ENCODE measurements around the gene CNPY1.

Gene CNPY1

DNA sequence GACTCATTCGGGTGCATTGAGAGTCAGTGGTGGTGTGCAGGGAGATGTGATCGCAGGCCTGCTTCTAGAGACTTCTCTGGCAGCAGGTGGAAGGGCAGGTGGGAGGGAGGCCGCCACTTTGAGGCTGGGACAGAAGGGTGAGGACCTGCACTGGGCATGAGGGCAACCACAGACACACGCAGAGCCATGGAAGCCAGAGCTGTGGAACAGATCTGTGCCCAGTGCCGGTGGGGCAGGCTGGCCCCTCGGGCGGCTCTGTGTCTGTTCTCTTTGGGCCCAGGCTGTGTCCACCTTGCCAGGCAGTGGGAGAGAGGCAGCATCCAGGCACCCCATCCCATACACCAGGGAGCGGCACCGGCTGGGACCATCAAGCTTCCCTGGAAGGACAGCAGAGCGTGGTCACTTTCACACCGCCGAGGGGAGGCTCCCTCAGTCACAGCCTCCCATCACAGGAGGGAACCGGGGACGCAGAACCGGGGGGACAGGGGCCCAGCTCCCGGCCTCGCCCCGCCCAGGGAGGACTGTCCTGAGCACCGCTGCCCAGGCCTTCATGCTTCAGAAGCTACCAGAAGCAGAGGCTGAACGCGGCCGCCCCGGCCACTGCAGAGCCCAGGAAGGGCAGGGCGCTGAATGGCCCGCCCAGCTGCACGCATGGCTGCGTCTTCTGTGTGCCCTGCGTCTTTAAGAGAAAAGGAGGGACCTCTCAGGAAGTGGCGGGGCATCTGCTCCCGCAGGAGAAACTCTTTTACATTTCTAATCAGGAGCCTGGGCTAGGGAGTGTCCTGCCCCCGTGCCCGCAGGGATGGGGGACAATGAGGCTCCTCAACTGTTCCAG lies 56.3 kb downstream of the CNPY1 start:
- DNase-seq (ENCODE audit: low read depth in 2 of 2): no peak

DNA sequence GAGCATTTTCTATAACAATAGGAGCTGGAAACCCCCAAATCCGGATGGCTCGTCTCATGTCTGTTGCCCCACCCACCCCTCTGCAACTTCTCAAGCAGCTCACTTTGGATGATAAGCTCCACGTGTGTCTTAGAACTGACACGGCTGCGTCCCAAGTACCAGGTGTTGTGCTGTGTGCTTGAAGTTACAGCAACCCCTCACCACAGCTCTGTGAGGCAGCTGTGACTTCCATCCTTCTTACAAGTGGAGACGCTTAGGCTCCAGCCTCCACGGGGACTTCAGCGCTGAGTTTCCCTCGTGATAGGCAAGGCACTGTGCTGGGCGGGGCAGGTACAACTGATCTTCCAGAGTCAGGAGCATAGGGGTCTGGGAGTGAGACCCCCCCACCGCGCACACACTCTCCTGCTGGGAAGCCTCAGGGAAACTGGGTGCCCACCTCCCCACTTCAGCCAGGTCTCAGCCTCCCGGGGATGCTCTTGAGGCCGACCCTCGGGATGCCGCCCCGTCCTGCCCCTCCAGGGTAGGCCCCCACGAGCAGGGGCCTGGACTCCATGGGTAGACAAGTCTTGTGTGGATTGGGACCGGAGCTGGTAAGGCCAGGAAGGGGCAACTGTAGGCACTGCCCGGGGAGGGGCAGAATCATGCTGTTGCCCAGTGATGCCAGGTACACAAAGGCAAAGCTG lies 57.1 kb downstream of the CNPY1 start:
- DNase-seq (ENCODE audit: low read depth in 2 of 2): no peak

DNA sequence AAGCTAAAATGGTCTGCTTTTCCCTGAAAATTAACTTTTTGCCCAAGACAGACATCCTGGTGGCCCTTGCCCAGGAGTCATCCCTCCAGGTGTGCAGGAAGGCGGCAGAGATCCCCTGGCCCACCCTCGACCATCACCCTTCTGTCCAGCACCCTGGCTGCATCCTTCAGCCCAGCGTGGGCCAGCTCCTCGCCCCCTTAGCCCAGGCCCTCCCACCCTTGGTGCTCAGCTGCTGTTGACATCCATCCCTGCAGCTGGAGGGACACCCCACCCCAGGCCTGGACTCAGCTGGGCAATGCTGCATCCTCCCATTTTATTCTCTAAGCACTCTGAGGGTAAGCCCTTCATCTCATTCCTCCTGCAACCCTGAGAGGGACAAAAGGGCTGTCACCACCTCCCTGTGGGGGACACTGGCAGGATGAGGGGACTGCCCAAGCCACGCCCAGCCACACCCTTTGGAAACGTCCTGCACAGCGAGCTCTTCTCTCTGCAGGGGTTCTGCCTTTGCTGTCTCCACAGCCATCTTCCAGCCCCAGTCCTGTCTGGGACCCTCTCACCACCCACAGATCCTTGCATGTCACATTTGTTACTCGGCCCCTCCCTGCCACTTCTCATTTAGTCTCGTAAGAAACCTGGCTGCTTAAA lies 57.8 kb downstream of the CNPY1 start:
- no peak for DNase-seq (ENCODE audit: low read depth in 2 of 2)

DNA sequence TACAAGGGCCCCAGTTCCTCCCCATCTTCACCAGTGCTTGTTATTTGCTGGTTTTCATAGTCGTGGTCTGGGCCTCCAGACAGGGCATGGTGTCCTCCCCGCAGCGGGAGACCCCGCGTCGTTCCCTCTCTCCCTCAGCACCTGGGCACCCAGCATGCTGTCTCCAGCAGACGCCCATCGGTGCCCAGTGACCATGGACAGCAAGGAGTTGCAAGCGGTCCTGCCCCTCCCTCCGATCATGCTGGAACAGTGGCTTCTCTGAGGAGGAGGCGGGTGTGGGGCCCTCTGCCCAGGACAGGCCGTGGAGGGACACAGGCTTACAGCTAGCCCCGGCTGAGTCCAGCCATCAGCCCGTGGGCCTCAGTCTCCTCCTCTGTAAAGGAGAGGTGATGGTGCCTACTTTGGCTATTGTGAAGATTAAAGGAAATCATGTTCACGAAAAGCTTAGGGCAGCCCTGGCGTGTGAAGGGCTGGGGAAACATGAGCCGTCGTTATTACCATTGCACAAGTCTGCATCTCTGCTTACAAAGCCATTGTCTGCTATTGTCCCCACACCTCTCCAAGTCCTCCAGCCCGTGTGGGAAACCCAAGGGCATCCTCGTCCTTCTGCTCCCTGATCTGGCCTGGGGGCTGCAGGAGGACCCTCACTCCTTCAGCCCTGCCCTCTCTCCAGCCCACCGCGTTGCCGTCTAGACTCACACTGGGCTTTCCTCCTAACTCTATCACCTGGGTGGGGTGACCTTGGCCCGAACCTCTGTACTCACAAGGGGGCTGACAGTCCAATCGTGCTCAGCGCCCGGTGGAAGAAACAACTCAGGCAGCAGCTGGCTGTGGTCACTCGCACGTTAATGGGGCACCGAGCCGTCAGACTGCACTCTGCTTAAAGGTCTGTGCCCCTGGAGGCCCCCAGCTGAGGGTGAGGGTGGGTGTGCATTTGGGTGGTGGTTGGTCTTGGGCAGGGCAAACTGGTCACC lies 58.6 kb downstream of the CNPY1 start:
- no peak for DNase-seq (ENCODE audit: low read depth in 2 of 2)

DNA sequence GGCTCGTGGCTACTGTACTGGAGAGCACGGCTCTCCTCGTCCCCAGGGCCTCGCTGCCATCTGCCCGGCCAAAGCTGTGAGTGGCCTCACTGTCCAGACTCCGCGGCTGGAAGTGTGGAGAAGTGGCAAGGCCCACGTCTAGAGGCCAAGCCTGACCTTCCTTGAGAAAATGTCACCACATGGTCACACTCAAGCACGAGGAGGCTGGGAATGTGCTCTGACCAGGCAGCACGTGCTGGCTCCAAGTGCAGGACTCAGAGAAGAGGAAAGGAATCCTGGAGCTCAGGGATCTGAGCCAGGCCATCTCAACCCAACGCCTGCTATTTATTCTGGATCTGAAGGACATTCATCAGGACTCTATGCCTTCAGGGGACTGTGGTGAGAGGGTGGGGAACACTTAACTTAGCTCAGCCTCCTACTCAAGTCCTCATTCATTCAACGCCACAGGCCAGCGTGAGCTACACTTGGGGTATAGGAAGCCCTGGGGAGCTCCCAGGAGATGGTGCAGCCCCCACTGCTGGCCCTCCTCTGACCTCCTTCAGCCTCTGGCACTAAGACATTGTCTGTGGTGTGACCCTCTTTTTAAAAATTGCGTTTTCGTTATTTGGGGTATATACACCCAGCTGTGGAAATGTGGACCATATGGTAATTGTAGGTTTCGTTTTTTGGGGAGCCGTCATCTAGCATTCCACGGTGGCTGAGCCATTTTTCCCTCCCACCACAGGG lies 59.4 kb downstream of the CNPY1 start:
- no peak for DNase-seq (ENCODE audit: low read depth in 2 of 2)

DNA sequence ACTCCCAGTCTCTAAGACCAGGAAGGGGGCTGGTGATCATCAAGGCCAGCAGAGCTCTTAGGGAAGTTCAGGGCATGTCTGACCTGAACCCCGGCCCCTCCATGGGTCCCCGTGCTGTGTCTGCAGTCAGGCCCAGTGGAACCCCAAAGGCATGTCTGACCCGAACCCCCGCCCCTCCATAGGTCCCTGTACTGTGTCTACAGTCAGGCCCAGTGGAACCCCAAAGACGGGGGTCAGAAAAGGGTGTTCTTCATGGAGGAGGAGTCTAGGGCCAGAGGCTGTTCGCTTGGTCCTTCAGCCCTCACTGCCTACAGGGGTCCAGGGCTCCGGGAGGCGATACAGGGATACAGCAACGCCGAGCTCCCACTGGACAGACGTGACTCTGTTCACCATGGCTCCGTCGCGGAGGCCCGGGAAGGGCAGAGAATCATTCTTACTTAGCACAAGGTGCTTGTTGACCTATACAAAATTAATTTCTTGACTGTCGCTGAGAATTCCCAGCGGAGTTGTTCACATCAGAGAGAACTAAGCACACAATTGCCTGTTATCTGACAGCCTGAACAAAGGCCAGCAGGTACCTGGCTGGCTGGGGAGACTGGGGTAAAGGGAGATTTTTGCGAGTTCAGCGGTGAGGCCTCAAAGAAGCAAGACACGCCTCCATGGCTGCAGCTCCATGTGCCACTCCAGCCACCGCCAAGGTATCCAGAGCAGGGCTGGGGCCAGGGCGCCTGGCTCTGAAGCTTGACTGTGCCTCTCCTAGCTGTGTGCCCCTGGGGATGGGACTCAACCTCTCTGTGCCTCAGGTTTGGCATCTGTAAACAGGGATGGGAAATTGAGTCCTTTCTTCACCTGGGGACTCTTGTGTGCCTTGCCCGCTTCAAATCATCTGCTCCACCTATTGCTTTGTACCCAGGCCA lies 61.6 kb downstream of the CNPY1 start:
- no peak for DNase-seq (ENCODE audit: low read depth in 2 of 2)

DNA sequence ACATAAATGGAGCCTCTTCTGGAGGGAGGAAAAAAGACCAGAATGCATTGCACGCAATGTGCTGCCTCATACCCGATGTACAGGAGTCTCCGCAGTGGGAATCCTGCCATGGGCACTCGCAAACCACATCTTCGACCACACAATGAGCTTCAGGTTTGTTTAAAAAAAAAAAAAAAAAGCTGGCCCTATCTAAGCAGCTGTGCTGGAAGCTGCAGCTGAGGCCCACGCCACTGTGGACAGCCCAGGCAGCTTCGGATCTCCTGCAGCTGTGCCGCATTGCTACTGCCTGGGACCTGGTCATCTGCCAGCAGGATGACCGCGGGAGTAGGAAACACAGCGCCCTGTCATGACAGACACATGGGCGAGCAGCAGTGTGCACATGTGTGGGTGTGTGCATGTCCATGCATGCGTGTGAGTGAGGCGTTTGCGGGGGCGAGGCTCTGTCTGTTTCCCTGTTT lies 62.5 kb downstream of the CNPY1 start:
- DNase-seq (ENCODE audit: low read depth in 2 of 2): no peak

DNA sequence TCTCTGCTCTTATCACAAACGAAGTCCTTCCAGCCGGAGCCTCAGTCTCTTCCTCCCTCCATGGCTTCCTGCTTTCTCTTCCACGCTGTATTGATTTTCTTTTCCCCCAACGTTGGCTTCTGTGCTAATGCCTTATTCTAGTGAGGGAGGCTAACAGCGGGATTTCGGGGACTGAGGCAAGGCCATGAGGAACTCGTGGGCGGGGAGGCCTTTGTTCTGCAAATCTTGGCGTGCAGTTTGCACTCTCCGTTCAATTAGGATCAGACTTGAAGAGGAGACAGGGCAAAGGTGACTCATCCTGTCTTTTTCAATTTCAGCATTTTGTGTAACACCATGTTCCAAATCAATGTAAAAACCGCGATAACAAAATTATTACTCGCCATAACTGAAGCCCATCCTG lies 63.1 kb downstream of the CNPY1 start:
- DNase-seq (ENCODE audit: low read depth in 2 of 2): no peak

DNA sequence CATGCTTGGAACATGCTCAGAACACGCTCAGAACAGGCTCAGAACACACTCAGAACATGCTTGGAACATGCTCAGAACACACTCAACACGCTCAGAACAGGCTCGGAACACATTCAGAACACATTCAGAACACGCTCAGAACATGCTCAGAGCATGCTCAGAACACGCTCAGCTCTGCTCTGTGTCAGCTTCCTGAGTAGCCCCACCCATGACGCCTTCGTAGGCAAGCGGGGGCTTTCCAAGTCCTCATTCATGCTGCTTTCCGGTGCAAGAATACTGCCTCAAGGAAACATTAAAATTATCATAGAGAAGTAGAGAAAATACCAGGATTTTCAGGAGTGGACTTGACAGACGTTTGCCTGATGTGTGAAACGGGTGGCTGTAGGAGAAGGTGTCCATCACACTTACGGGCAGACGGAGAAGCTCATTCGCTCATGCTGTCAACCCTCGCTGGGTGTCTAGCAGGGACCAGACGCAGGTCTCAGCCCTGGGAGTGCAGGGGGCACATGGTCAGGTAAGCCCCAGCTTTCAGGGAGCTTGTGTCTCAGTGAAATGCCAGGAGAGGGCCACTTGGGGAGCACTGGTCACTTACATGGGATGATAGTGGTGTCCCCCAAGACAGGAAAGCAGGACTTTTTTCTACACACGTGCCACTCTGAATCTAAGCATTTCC lies 63.7 kb downstream of the CNPY1 start:
- no peak for DNase-seq (ENCODE audit: low read depth in 2 of 2)

DNA sequence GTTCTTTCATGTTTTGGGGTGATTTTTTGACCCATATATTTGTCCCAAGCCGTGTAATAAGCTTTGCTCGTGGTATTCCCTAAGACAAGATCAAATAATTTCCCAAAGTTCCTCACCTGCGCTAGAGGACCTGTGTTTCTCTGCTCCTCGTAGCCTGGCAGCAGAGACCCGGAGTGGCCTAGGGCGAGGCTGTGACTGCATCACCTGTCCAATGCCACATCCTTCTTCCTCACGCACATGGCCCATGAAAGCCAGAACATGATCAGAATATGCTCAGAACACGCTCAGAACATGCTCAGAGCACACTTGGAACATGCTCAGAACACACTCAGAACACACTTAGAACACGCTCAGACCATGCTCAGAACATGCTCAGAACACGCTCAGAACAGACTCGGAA lies 64.6 kb downstream of the CNPY1 start:
- no peak for DNase-seq (ENCODE audit: low read depth in 2 of 2)

DNA sequence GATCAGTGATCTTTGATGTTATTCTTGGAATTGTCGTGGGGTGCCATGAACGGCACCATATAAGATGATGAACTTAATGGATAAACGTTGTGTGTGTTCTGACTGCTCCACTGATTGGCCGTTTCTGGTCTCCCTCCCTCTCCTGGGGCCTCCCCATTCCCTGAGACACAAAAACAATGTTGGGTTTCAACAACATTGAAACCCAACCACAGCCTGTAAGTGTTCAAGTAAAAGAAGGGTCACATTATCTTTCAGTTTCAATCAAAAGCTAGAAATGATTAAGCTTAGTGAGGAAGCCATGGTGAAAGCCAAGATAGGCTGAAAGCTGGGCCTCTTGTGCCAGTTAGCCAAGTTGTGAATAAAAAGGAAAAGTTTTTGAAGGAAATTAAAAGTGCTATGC lies 68.9 kb downstream of the CNPY1 start:
- no peak for DNase-seq (ENCODE audit: low read depth in 2 of 2)

DNA sequence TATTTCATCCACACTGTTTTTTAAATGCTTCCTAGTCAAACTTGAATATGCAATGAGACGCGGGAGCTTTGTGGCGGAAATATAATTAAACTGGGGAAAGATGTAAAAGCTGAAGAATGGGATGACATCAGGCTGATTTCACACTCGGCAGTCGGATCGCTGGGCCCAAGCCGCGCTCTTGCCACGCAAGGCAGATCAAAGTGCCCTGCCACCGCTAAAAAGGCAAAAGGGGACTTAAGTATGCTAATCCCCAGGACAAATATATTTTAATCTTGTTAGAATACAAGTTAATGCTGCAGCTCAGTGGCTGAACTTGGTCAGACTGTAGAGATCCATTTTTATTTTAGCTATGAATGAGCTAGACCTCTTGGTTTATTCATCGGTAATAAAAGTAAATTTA lies 74.6 kb downstream of the CNPY1 start:
- no peak for DNase-seq (ENCODE audit: low read depth in 2 of 2)

DNA sequence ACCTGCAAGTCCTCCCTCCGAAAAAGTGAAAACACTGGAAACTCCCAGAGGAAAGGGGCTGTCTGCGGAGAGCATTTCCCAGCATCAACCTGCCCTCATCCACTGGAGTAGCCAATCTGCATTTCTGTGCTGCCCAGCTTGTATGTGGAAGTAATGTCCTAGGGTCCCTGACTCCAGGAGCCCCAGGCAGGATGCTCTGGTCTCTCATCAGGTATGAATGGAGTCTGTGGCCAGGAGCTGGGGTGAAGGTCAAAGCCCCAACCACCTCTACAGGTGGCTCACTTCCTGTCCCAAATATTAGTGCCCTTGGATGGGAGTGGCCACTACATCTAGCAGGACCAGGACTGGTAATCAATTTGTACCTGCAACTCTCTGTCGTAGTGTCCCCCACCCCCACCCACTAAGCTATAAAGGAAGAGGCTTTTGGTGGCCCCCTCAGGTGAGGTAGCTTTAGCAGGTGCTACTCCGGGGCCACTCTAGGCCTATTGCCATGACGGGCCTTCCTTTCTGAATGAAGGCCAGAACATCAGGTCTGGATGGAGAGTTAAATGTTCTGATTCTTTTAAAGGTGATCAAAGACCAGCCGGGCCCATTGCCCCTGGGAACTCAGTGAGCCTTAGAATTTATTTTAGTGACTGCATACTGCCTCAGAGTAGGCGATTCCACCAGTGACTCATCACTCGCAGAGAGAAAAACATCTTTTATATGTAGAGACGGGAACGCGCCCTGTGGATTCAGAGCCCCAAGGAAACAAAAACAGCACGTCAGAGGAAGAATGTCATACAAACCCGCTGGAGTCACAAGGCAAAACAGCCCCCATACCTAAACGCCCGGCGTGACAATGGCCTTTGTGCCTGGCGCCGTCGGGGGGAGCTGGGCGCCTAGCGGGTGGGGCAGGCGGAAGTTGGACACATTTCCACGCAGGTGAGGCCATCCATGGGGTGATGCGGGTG lies 75.4 kb downstream of the CNPY1 start:
- no peak for DNase-seq (ENCODE audit: low read depth in 2 of 2)

DNA sequence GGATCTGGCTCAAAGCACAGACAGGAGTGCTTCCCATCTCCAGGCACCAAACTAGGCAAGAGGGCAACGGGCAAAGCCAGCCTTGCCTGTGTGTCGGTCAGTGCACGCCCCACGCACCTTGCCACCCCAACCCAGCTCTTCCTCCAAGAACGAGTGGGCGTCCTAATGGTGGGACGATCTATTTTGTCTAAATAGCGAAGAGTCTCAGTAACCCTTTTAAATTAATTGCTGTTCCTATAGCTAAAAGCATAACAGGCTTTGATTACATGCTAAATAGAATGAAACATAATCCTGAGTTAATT lies 76.2 kb downstream of the CNPY1 start:
- no peak for DNase-seq (ENCODE audit: low read depth in 2 of 2)

DNA sequence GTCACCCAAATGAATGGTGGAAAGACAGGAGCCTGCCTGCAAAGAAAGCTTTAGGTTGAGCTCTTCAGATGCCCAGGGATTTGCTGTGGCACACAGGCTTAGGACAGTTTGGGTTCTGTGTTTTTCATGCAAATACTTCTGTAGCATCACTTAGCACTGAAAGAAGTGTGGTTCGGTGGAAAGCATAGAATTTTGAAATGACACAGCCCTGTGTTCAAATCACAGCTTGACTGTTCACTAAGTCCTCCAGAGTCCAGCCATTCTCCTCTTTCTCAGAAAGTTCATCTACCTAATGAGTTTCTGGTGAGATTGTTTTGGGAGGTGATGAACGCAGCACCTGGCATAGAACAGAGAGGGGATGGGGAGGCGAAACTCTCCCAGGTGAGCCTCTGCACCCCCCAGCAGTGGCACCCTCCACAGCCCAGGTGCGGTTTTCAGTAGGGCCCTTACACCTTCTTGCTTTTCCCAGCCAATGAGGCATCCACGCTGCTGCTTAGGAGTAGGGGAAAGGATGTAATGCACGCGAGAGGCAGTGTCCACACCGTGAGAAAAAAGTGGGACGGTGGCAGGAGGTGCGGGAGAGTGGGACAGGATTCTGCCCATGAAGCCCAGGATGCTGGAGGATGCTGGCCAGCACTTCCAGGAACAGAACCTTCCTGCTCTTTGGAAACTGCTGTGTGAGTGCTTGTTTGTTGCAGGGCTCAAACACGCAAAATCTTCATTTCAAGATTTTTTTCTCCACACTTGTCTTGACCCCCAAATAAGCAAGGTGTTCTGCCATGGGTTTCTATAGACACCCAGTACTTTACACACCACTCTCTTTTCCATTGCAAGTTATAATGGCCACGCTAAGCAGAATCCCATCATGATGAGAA lies 76.8 kb downstream of the CNPY1 start:
- DNase-seq (ENCODE audit: low read depth in 2 of 2): no peak

DNA sequence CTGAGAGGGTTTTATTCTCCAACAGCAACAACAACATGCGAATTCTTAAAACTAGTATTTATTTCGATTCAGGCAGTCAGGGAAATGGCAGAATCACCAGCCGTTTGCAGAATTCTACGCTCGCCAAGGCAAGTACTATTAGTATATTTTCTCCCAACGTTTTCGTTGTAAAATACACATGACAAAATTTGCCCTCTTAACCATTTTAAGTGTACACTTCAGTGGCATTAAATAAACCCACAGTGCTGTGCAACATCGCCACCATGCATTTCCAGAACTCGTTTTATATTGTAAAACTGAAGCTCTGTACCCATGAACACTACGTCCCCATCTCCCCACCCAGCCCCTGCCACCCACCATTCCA lies 77.6 kb downstream of the CNPY1 start:
- no peak for DNase-seq (ENCODE audit: low read depth in 2 of 2)

All from activated CD8-positive, alpha-beta memory T cell treated with anti-CD3 and anti-CD28 coated beads for 4 hours (primary cell).